GM10847 (cell line): ENCODE measurements around the gene GSTO1.

Experiments
- POLR2A ChIP-seq: IDR thresholded peaks from 2 replicates; pipeline ENCODE4 v1.6.1; 2011; ENCODE audit not compliant: insufficient read length; ENCODE audit errors: extremely low read depth

Gene GSTO1

GRCh38 chr10:104246976-104247375 is 7.7 kb upstream of the GSTO1 start:
- TF ChIP-seq POLR2A = no peak

- TF ChIP-seq POLR2A = no peak
Observed at GRCh38 chr10:104247513-104248146, 7.1 kb upstream of the GSTO1 start.

GRCh38 chr10:104250371-104250770 is 4.3 kb upstream of the GSTO1 start:
- no peak for TF ChIP-seq POLR2A

- TF ChIP-seq POLR2A = no peak
Observed at GRCh38 chr10:104251443-104251842, 3.2 kb upstream of the GSTO1 start.

- TF ChIP-seq POLR2A = no peak
Observed at GRCh38 chr10:104252368-104252767, 2.3 kb upstream of the GSTO1 start.

GRCh38 chr10:104253106-104253505 is 1.6 kb upstream of the GSTO1 start:
- TF ChIP-seq POLR2A = no peak

- no peak for TF ChIP-seq POLR2A
Observed at GRCh38 chr10:104253606-104254410, 884 bp upstream of the GSTO1 start.

GRCh38 chr10:104255311-104255981 is 754 bp downstream of the GSTO1 start:
- no peak for TF ChIP-seq POLR2A

GRCh38 chr10:104256335-104256961 is 1.8 kb downstream of the GSTO1 start:
- TF ChIP-seq POLR2A = no peak

GRCh38 chr10:104257235-104257634 is 2.5 kb downstream of the GSTO1 start:
- TF ChIP-seq POLR2A = no peak

GRCh38 chr10:104258209-104258608 is 3.5 kb downstream of the GSTO1 start:
- TF ChIP-seq POLR2A = no peak

GRCh38 chr10:104259456-104259855 is 4.8 kb downstream of the GSTO1 start:
- TF ChIP-seq POLR2A = no peak

GRCh38 chr10:104259999-104260774 is 5.5 kb downstream of the GSTO1 start:
- no peak for TF ChIP-seq POLR2A

GRCh38 chr10:104260775-104261115 is 6.1 kb downstream of the GSTO1 start:
- TF ChIP-seq POLR2A = no peak

GRCh38 chr10:104262055-104262454 is 7.4 kb downstream of the GSTO1 start:
- no peak for TF ChIP-seq POLR2A
